Neutrophil (primary cell): ENCODE results near the gene FBXO24.

Source experiments
- H3K27ac ChIP-seq: fragments of 200-600 bp; sonication (generic); 2 replicates; pipeline ENCODE4 v1.5.1; 2016; ENCODE audit warnings: mild to moderate bottlenecking, moderate library complexity
- H3K27me3 ChIP-seq: fragments of 200-600 bp; sonication (generic); 2 replicates; pipeline ENCODE4 v1.6.0; 2016; ENCODE audit warnings: mild to moderate bottlenecking
- H3K36me3 ChIP-seq: fragments of 200-600 bp; sonication (generic); 2 replicates; pipeline ENCODE4 v1.5.1; 2017
- H3K4me1 ChIP-seq, 2 experiments: fragments of 200-600 bp in 1 of 2; sonication (generic) in 1 of 2; 1 replicate in 1 of 2; 2 replicates in 1 of 2; pipeline versions ENCODE4 v1.5.1 to v1.6.1; 2013 to 2016; ENCODE audit warnings: low read depth in 1 of 2, low read length in 1 of 2, mild to moderate bottlenecking in 1 of 2, moderate library complexity in 1 of 2; ENCODE audit not compliant: control insufficient read depth in 1 of 2, insufficient read depth in 1 of 2
- H3K4me3 ChIP-seq, 2 experiments: fragments of 200-600 bp in 1 of 2; sonication (generic) in 1 of 2; 1 replicate in 1 of 2; 2 replicates in 1 of 2; pipeline ENCODE4 v1.5.1; 2013 to 2016; ENCODE audit warnings: low read depth in 1 of 2, low read length in 1 of 2, mild to moderate bottlenecking in 1 of 2, moderate library complexity in 1 of 2
- H3K9me3 ChIP-seq: fragments of 200-600 bp; sonication (generic); 2 replicates; pipeline ENCODE4 v1.5.1; 2016
- CTCF ChIP-seq: fragments of 200-600 bp; sonication (generic); IDR thresholded peaks from 2 replicates; pipeline ENCODE4 v1.5.1; 2016; ENCODE audit warnings: antibody characterized with exemption

FBXO24 gene

GRCh38 chr7:100572281-100572948, 13.7 kb upstream of the FBXO24 start:
- no peak for TF ChIP-seq CTCF
- Histone ChIP-seq H3K4me3 (no peak overlapping the region), H3K36me3 (peaks cover 64% of the 10 kb centered on the region), H3K9me3 (no peaks in the 10 kb centered on the region), H3K27ac (no peak overlapping the region), H3K4me1 (peaks cover 14 to 25% of the 10 kb centered on the region in 2 experiments), H3K27me3 (peaks cover 58% of the 10 kb centered on the region)

- peaks cover 53% of the 10 kb centered on the region for H3K27me3 ChIP-seq
- peaks cover 14 to 25% of the 10 kb centered on the region in 2 experiments for H3K4me1 ChIP-seq
- no peak overlapping the region for H3K4me3 ChIP-seq
- no peaks in the 10 kb centered on the region for H3K9me3 ChIP-seq
- H3K27ac ChIP-seq: no peak overlapping the region
- no peak for TF ChIP-seq CTCF
- H3K36me3 ChIP-seq: peaks cover 71% of the 10 kb centered on the region
These were observed 13.0 kb upstream of the FBXO24 start for GRCh38 chr7:100572949-100573675.

- no peak for TF ChIP-seq CTCF
- peaks cover 14 to 25% of the 10 kb centered on the region in 2 experiments for H3K4me1 ChIP-seq
- peaks cover 78% of the 10 kb centered on the region for H3K36me3 ChIP-seq
These were observed 12.3 kb upstream of the FBXO24 start, which contains the start of gene SAP25 for GRCh38 chr7:100573691-100574361. SAP25 (minus strand) TSS chr7:100573900; CDS start chr7:100573742, 158 bp downstream.

GRCh38 chr7:100574362-100575205, 11.5 kb upstream of the FBXO24 start:
- no peak for TF ChIP-seq CTCF
- Histone ChIP-seq H3K27ac (no peak overlapping the region), H3K27me3 (peaks cover 38% of the 10 kb centered on the region), H3K4me1 (peaks cover 12 to 23% of the 10 kb centered on the region in 2 experiments), H3K4me3 (no peak overlapping the region), H3K9me3 (no peaks in the 10 kb centered on the region), H3K36me3 (peaks cover 86% of the 10 kb centered on the region)

More at GRCh38 chr7:100573691-100574361, 12.3 kb upstream of the FBXO24 start, which contains the start of gene SAP25:
- Histone ChIP-seq H3K27me3 (peaks cover 45% of the 10 kb centered on the region), H3K4me3 (no peak within 1 kb of the TSS), H3K9me3 (no peaks in the 10 kb centered on the region), H3K27ac (no peak within 1 kb of the TSS)

GRCh38 chr7:100575206-100575631, 10.9 kb upstream of the FBXO24 start:
- Histone ChIP-seq H3K9me3 (no peaks in the 10 kb centered on the region), H3K4me1 (peaks cover 9 to 18% of the 10 kb centered on the region in 2 experiments), H3K36me3 (peaks cover 92% of the 10 kb centered on the region), H3K27me3 (peaks cover 31% of the 10 kb centered on the region), H3K4me3 (no peak overlapping the region), H3K27ac (no peak overlapping the region)
- TF ChIP-seq CTCF: no peak
